Common myeloid progenitor, CD34-positive (primary cell): ENCODE results near the gene MEIS2.

Source experiments
- CTCF ChIA-PET: fragments of 350-600 bp; sonication (Branson Sonifier 250); formaldehyde crosslinking; loops from one replicate; lab custom pipeline; 2021; ENCODE audit warnings: antibody characterized with exemption; lab: Charles Lee
- POLR2A ChIA-PET: fragments of 350-600 bp; sonication (Branson Sonifier 250); formaldehyde crosslinking; loops from one replicate; lab custom pipeline; 2021; ENCODE audit warnings: antibody characterized with exemption; lab: Charles Lee
- DNase-seq, 3 donors: peaks; one replicate each; pipeline versions ENCODE4 v3.0.0 to v3.0.0-alpha.2; 2013
- H3K27ac ChIP-seq, 2 experiments: 1 replicate in 1 of 2; 2 replicates in 1 of 2; pipeline ENCODE4 v1.7.0; 2013; ENCODE audit warnings: inconsistent platforms in 2 of 2, low read length in 2 of 2, mild to moderate bottlenecking in 2 of 2, low read depth in 1 of 2, moderate library complexity in 1 of 2; ENCODE audit not compliant: severe bottlenecking in 2 of 2, insufficient read depth in 1 of 2, poor library complexity in 1 of 2
- H3K27me3 ChIP-seq, 5 experiments: replicated peaks in 2 of 5; 1 replicate in 3 of 5; 2 replicates in 2 of 5; pipeline versions ENCODE4 v1.6.1 to v1.7.0; 2013; ENCODE audit warnings: low read length in 4 of 5, mild to moderate bottlenecking in 2 of 5, moderate library complexity in 2 of 5, inconsistent platforms in 1 of 5; ENCODE audit not compliant: insufficient read depth in 5 of 5, control insufficient read depth in 4 of 5
- H3K36me3 ChIP-seq, 4 experiments: 1 replicate in 2 of 4; 2 replicates in 2 of 4; pipeline versions ENCODE4 v1.6.1 to v1.7.0; 2013; ENCODE audit warnings: low read length in 3 of 4, control low read depth in 1 of 4, mild to moderate bottlenecking in 1 of 4; ENCODE audit not compliant: control insufficient read depth in 4 of 4, insufficient read depth in 4 of 4
- H3K4me1 ChIP-seq, 4 experiments: 1 replicate in 3 of 4; 2 replicates in 1 of 4; pipeline versions ENCODE4 v1.6.1 to v1.7.1; 2013; ENCODE audit warnings: low read length in 3 of 4, mild to moderate bottlenecking in 3 of 4, control low read depth in 1 of 4, inconsistent platforms in 1 of 4, moderate library complexity in 1 of 4; ENCODE audit not compliant: control insufficient read depth in 4 of 4, insufficient read depth in 4 of 4; ENCODE audit errors: control extremely low read depth in 1 of 4
- H3K4me3 ChIP-seq, 7 experiments: 1 replicate in 4 of 7; 2 replicates in 3 of 7; pipeline versions ENCODE4 v1.5.1 to v1.7.0; 2013; ENCODE audit warnings: mild to moderate bottlenecking in 7 of 7, low read length in 6 of 7, moderate library complexity in 6 of 7, inconsistent platforms in 2 of 7, low read depth in 2 of 7, control low read depth in 1 of 7; ENCODE audit not compliant: insufficient read depth in 4 of 7, control insufficient read depth in 1 of 7; ENCODE audit errors: extremely low read depth in 1 of 7
- H3K9me3 ChIP-seq, 5 experiments: 1 replicate in 4 of 5; 2 replicates in 1 of 5; pipeline versions ENCODE4 v1.6.1 to v1.7.1; 2013; ENCODE audit warnings: low read length in 4 of 5, mild to moderate bottlenecking in 2 of 5, inconsistent platforms in 1 of 5, low read depth in 1 of 5, moderate library complexity in 1 of 5; ENCODE audit not compliant: control insufficient read depth in 4 of 5, insufficient read depth in 2 of 5; ENCODE audit errors: control extremely low read depth in 1 of 5
- WGBS: methylation state at CpG from one replicate; pipeline ENCODE4 v1.1.5; 2013; ENCODE audit not compliant: insufficient coverage; 5-methylcytosine and 5-hydroxymethylcytosine counted together

The MEIS2 gene

DNA sequence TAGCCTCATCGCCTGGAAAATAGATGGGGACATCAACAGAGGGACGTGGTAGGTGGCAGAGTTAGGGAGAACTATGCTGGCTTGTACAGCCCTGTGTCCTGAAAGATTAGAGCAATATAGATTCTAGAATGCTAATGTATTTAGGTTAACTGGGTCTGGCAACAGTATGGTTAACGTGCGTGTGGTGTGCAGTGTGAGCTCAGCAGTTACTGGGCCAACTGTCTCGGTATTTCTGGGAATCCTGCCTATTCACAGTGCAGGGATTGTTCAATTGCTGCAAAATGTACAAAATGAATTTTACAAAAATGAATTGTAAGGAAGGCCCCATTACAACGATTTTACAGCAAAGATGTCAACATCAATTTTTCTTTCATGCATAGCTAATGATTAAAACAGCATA lies 20.6 kb downstream of the MEIS2 start:
- Histone ChIP-seq H3K4me1 (no peaks in the 10 kb centered on the region), H3K9me3 (no peaks in the 10 kb centered on the region), H3K4me3 (no peak overlapping the region), H3K27me3 (peaks cover 0 to 33% (median 2%) of the 10 kb centered on the region in 5 experiments), H3K27ac (no peak overlapping the region), H3K36me3 (no peaks in the 10 kb centered on the region)
- ChIA-PET CTCF (no interaction called here), POLR2A (no interaction called here)
- no peak for DNase-seq
- 93% methylated on average over 5 of the region's 6 CpGs for WGBS

DNA sequence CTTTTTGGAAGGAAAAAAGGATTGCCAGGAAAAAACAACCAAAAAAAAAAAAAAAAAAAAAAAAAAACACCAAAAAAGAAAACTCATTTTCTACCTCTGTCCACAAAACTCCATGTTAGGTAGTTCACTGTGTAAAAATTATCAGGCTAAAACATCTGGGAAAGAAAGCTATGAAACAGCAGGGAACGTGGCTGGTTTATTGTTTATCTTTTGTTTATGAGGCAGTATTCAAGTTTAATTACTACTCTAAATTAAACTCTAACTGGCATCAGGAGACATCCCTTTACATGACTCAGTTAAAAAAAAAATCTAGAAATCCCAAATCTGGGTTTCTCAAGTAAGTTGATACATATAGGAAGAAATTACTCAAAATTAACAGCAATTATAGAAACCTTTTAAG lies 21.8 kb downstream of the MEIS2 start:
- no peak overlapping the region for H3K4me3 ChIP-seq
- DNase-seq: no peak
- CTCF ChIA-PET: no interaction called here
- WGBS: no CpG with 5 or more reads among the region's 1 CpG
- no peaks in the 10 kb centered on the region for H3K36me3 ChIP-seq
- POLR2A ChIA-PET: interaction anchor here (1.0 kb wide), 1 partner anchor 37 kb away, joined by 3 read pairs; no protein-coding TSS in a partner anchor
- H3K4me1 ChIP-seq: no peaks in the 10 kb centered on the region
- H3K9me3 ChIP-seq: no peaks in the 10 kb centered on the region
- H3K27me3 ChIP-seq: peaks cover 0 to 26% (median 0%) of the 10 kb centered on the region in 5 experiments
- H3K27ac ChIP-seq: no peak overlapping the region

DNA sequence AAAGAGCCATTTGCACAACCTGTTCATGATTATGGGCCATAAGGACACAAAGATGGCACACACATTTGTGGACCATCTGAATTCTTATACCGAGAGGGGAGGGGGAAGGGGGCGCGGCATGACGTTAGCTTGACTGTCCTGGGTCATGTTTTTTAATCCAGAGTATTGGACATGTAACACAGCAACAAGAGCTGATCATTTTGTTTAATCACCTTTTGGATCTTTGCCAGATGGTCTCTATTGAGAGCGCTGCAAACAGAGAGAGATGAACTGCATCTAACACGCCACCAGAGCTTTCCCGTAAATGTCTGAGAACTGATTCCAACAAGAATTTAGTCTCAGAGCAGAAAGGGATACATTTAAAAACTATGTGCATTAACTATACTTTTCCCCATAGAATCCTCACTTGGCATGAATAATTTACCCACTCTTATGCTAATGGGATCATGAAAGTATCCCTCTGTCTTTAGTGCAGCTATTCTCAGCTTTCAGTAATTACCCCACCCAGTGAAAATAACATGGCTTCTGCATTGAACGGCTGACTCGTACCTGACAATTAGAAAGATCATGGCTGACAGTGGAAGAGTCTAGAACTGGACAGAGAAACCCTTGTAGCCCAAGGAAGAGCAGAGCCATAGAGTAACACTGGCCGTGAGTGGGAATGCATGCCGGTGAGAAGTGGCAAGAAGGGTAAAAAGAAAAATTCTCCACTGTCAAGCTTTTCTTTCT lies 22.6 kb downstream of the MEIS2 start:
- peaks cover 0 to 29% (median 0%) of the 10 kb centered on the region in 5 experiments for H3K27me3 ChIP-seq
- H3K27ac ChIP-seq: no peak overlapping the region
- H3K4me1 ChIP-seq: no peaks in the 10 kb centered on the region
- no peak for DNase-seq
- CTCF ChIA-PET: no interaction called here
- no peaks in the 10 kb centered on the region for H3K36me3 ChIP-seq
- H3K4me3 ChIP-seq: no peak overlapping the region
- H3K9me3 ChIP-seq: no peaks in the 10 kb centered on the region
- 97% methylated on average over 8 of the region's 11 CpGs for WGBS
- POLR2A ChIA-PET: no interaction called here

DNA sequence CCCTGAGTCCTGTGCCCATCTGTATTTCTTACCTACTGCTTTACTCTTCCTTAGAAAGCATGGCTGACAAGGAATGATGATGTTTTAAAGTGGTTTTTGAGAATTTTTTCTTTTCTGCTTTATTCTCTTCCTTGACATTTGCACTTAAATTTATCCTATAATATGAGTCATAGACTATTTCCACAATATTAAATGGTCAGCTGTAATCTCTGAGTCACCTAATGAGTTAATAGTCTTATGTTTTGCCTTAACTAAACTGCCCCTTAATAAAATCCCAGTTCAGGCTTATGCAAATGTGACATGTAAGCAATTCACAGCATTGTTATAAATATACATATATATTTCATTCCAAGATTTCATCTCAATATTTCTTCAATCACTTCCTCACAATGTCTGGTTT lies 23.8 kb downstream of the MEIS2 start:
- Histone ChIP-seq H3K9me3 (no peaks in the 10 kb centered on the region), H3K36me3 (no peaks in the 10 kb centered on the region), H3K27me3 (peaks cover 0 to 26% (median 0%) of the 10 kb centered on the region in 5 experiments), H3K27ac (no peak overlapping the region), H3K4me3 (no peak overlapping the region), H3K4me1 (no peaks in the 10 kb centered on the region)
- ChIA-PET CTCF (no interaction called here), POLR2A (no interaction called here)
- no peak for DNase-seq

DNA sequence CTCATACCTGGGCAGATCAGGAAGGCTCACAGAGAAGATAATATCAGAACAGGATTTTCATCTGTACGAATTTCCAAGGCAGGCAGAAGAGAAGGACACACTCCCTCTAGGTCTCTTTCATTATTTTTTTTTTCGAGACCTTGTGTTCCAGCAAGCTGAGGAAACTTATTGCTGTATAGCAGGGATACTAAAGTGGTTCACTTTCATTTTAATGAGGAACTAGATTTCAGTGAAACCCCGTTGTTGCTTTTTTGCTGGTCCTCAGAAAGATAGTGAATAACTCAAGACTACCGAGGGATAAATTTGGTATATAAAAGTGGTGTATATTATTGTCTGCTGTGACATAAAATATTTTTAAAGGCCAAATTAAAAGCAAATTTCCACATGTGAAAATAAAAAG lies 24.6 kb downstream of the MEIS2 start:
- H3K9me3 ChIP-seq: no peaks in the 10 kb centered on the region
- H3K27ac ChIP-seq: no peak overlapping the region
- POLR2A ChIA-PET: no interaction called here
- no peak for DNase-seq
- CTCF ChIA-PET: no interaction called here
- WGBS: 100% methylated on average over 2 of the region's 4 CpGs
- no peaks in the 10 kb centered on the region for H3K36me3 ChIP-seq
- H3K4me1 ChIP-seq: no peaks in the 10 kb centered on the region
- peaks cover 0 to 28% (median 0%) of the 10 kb centered on the region in 5 experiments for H3K27me3 ChIP-seq
- no peak overlapping the region for H3K4me3 ChIP-seq

DNA sequence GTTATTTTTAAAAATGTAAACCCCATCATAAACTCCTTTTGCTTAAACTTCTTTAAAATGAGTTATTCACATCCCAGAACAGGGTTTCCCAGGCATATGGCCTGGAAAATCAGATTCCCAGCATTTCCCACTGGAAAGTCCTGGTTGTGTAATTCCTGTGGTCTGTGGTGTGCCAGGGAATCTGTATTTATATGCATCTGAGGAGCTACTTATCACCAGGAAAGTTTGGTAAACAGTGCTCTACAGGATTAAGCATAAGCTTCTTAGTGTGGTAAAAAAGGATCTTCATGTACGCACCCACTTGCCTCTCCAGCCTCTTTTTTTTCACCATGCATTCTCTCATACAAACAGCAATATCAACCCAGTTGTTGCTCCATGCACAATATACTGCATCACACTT lies 28.2 kb downstream of the MEIS2 start:
- Histone ChIP-seq H3K4me1 (no peaks in the 10 kb centered on the region), H3K36me3 (no peaks in the 10 kb centered on the region), H3K27me3 (peaks cover 0 to 17% (median 0%) of the 10 kb centered on the region in 5 experiments), H3K27ac (no peak overlapping the region), H3K4me3 (no peak overlapping the region), H3K9me3 (no peaks in the 10 kb centered on the region)
- WGBS: no CpG with 5 or more reads among the region's 1 CpG
- CTCF ChIA-PET: no interaction called here
- POLR2A ChIA-PET: no interaction called here
- DNase-seq: no peak

DNA sequence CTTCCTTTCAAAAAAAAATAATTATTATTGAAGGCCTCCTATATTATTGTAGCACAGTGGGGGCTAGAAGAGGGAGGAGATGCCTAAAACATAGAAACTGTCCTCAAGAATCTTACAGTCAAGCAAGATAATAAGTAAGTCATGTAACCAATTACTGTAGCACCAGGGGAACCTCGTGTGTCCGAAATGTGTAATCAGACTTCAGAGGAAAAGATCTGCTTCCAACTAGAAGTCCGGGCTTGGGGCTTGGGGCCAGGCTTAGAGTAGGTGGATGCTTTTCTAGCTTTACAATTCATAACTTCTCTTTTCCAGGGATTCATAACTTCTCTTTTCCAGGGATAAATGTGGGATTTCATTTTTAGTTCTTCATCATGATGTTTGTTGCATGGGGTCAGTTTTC lies 29.2 kb downstream of the MEIS2 start:
- DNase-seq: no peak
- H3K36me3 ChIP-seq: no peaks in the 10 kb centered on the region
- ChIA-PET CTCF (no interaction called here), POLR2A (no interaction called here)
- no peaks in the 10 kb centered on the region for H3K9me3 ChIP-seq
- H3K27ac ChIP-seq: no peak overlapping the region
- no peak overlapping the region for H3K4me3 ChIP-seq
- H3K27me3 ChIP-seq: peaks cover 0 to 17% (median 0%) of the 10 kb centered on the region in 5 experiments
- no peaks in the 10 kb centered on the region for H3K4me1 ChIP-seq
- 100% methylated on average over 2 of the region's 3 CpGs for WGBS
